Panc1 (cell line): Measurements from ENCODE around the gene ADGRV1.

ENCODE experiments used
- CTCF ChIP-seq: fragments of 450-650 bp; IDR thresholded peaks from 2 replicates; pipeline ENCODE4 v1.5.1; 2017; ENCODE audit warnings: mild to moderate bottlenecking
- POLR2AphosphoS5 ChIP-seq: IDR thresholded peaks from 2 replicates; pipeline ENCODE4 v1.6.1; 2012; ENCODE audit warnings: mild to moderate bottlenecking, low read depth, low read length, moderate library complexity
- REST ChIP-seq, 2 experiments: IDR thresholded peaks; 2 replicates each; pipeline ENCODE4 v1.6.1; 2011 to 2012; ENCODE audit warnings: low read depth in 2 of 2, control low read depth in 1 of 2, low read length in 1 of 2, mild to moderate bottlenecking in 1 of 2, moderate library complexity in 1 of 2; ENCODE audit not compliant: insufficient read depth in 1 of 2
- SIN3A ChIP-seq: IDR thresholded peaks from 2 replicates; pipeline ENCODE4 v1.6.1; 2012; ENCODE audit warnings: low read depth, mild to moderate bottlenecking, low read length, moderate library complexity, borderline replicate concordance; ENCODE audit not compliant: insufficient read depth

GRCh38 chr5:90542827-90543519 is 15.6 kb upstream of the ADGRV1 start:
- TF ChIP-seq CTCF = no peak
- TF ChIP-seq POLR2AphosphoS5 = no peak
- no peak for TF ChIP-seq REST (IDR thresholded peaks at IDR 0.05; ENCODE audit: insufficient read depth in 1 of 2, low read depth in 2 of 2, low read length in 1 of 2)
- TF ChIP-seq SIN3A = no peak
